ENCODE measurements around the gene MARVELD2.
"Not testable (repeated sequence)": the region's sequence is repeated elsewhere in the genome, so short reads cannot be mapped to it uniquely, and the experiment has no call there.

The MARVELD2 gene

GRCh38 chr5:69435276-69435884 is 20.5 kb downstream of the MARVELD2 start:
- not testable (repeated sequence) for H3K4me1 ChIP-seq (ENCODE audit: control insufficient read depth, low read depth, low read length); H2BK15ac ChIP-seq (replicated peaks; ENCODE audit: low read depth); H3K36me3 ChIP-seq (ENCODE audit: control insufficient read depth, insufficient read depth, low read length); H4K5ac ChIP-seq (ENCODE audit: low read length); DNase-seq; H2AK5ac ChIP-seq (ENCODE audit: low read length); H3K27me3 ChIP-seq (ENCODE audit: insufficient read depth, low read length, poor library complexity); H4K8ac ChIP-seq (ENCODE audit: low read depth, low read length); H3K79me2 ChIP-seq (ENCODE audit: control insufficient read depth, insufficient read depth, low read length); H3K23ac ChIP-seq (ENCODE audit: low read length); H3K18ac ChIP-seq (ENCODE audit: low read length); H3K27ac ChIP-seq (ENCODE audit: low read depth, low read length); H3K9ac ChIP-seq (ENCODE audit: low read length); H2BK5ac ChIP-seq (ENCODE audit: low read length); H3K4me2 ChIP-seq (ENCODE audit: low read length); H3K4me3 ChIP-seq (ENCODE audit: low read length); H3K79me1 ChIP-seq (ENCODE audit: low read length); H2BK120ac ChIP-seq (ENCODE audit: low read depth, low read length); H3K56ac ChIP-seq (ENCODE audit: low read length); H3K4ac ChIP-seq (ENCODE audit: low read depth, low read length)
- no CpG with 5 or more reads among the region's 5 CpGs for WGBS (ENCODE audit: extremely low coverage, insufficient coverage, low lambda C conversion rate)

GRCh38 chr5:69444127-69444754 is 29.3 kb downstream of the MARVELD2 start:
- no peak overlapping the region for H2BK5ac ChIP-seq (ENCODE audit: low read length)
- H3K4ac ChIP-seq (ENCODE audit: low read depth, low read length), result no peak overlapping the region
- DNase-seq, result no peak
- no peaks in the 10 kb centered on the region for H3K36me3 ChIP-seq (ENCODE audit: control insufficient read depth, insufficient read depth, low read length)
- no peak overlapping the region for H3K27ac ChIP-seq (ENCODE audit: low read depth, low read length)
- no peaks in the 10 kb centered on the region for H3K79me1 ChIP-seq (ENCODE audit: low read length)
- H3K27me3 ChIP-seq (ENCODE audit: insufficient read depth, low read length, poor library complexity), result no peaks in the 10 kb centered on the region
- H3K79me2 ChIP-seq (ENCODE audit: control insufficient read depth, insufficient read depth, low read length), result no peaks in the 10 kb centered on the region
- H2BK120ac ChIP-seq (ENCODE audit: low read depth, low read length), result no peak overlapping the region
- no peak overlapping the region for H3K56ac ChIP-seq (ENCODE audit: low read length)
- no peak overlapping the region for H3K4me3 ChIP-seq (ENCODE audit: low read length)
- no peak overlapping the region for H3K18ac ChIP-seq (ENCODE audit: low read length)
- H2AK5ac ChIP-seq (ENCODE audit: low read length), result no peak overlapping the region
- no peak overlapping the region for H3K23ac ChIP-seq (ENCODE audit: low read length)
- no peak overlapping the region for H3K9ac ChIP-seq (ENCODE audit: low read length)
- no peak overlapping the region for H2BK15ac ChIP-seq (replicated peaks; ENCODE audit: low read depth)
- H4K8ac ChIP-seq (ENCODE audit: low read depth, low read length), result no peak overlapping the region
- H4K5ac ChIP-seq (ENCODE audit: low read length), result no peak overlapping the region
- WGBS (ENCODE audit: extremely low coverage, insufficient coverage, low lambda C conversion rate), result no CpG with 5 or more reads among the region's 7 CpGs
- no peak overlapping the region for H3K4me2 ChIP-seq (ENCODE audit: low read length)
- no peaks in the 10 kb centered on the region for H3K4me1 ChIP-seq (ENCODE audit: control insufficient read depth, low read depth, low read length)

- H3K36me3 ChIP-seq (ENCODE audit: control insufficient read depth, insufficient read depth, low read length), result no peaks in the 10 kb centered on the region
Measured at GRCh38 chr5:69449511-69449910, 34.6 kb downstream of the MARVELD2 start.

GRCh38 chr5:69450116-69450515 is 35.2 kb downstream of the MARVELD2 start:
- Histone ChIP-seq H3K79me1 (ENCODE audit: low read length) (no peaks in the 10 kb centered on the region), H2AK5ac (ENCODE audit: low read length) (no peak overlapping the region), H3K23ac (ENCODE audit: low read length) (no peak overlapping the region), H2BK5ac (ENCODE audit: low read length) (no peak overlapping the region), H4K8ac (ENCODE audit: low read depth, low read length) (no peak overlapping the region), H3K4ac (ENCODE audit: low read depth, low read length) (no peak overlapping the region), H3K79me2 (ENCODE audit: control insufficient read depth, insufficient read depth, low read length) (no peaks in the 10 kb centered on the region), H3K4me3 (ENCODE audit: low read length) (no peak overlapping the region), H3K18ac (ENCODE audit: low read length) (no peak overlapping the region), H3K4me1 (ENCODE audit: control insufficient read depth, low read depth, low read length) (no peaks in the 10 kb centered on the region), H2BK15ac (replicated peaks; ENCODE audit: low read depth) (no peak overlapping the region), H3K36me3 (ENCODE audit: control insufficient read depth, insufficient read depth, low read length) (no peaks in the 10 kb centered on the region), H4K5ac (ENCODE audit: low read length) (no peak overlapping the region), H3K9ac (ENCODE audit: low read length) (no peak overlapping the region), H2BK120ac (ENCODE audit: low read depth, low read length) (no peak overlapping the region), H3K56ac (ENCODE audit: low read length) (no peak overlapping the region), H3K27ac (ENCODE audit: low read depth, low read length) (no peak overlapping the region), H3K27me3 (ENCODE audit: insufficient read depth, low read length, poor library complexity) (no peaks in the 10 kb centered on the region), H3K4me2 (ENCODE audit: low read length) (no peak overlapping the region)
- no peak for DNase-seq
- WGBS (ENCODE audit: extremely low coverage, insufficient coverage, low lambda C conversion rate), result no CpG with 5 or more reads among the region's 1 CpG

More at GRCh38 chr5:69449511-69449910, 34.6 kb downstream of the MARVELD2 start:
- Histone ChIP-seq H4K8ac (ENCODE audit: low read depth, low read length) (no peak overlapping the region), H2BK5ac (ENCODE audit: low read length) (no peak overlapping the region), H3K9ac (ENCODE audit: low read length) (no peak overlapping the region), H3K4me1 (ENCODE audit: control insufficient read depth, low read depth, low read length) (no peaks in the 10 kb centered on the region), H4K5ac (ENCODE audit: low read length) (no peak overlapping the region), H2AK5ac (ENCODE audit: low read length) (no peak overlapping the region), H3K79me1 (ENCODE audit: low read length) (no peaks in the 10 kb centered on the region), H3K79me2 (ENCODE audit: control insufficient read depth, insufficient read depth, low read length) (no peaks in the 10 kb centered on the region), H3K4ac (ENCODE audit: low read depth, low read length) (no peak overlapping the region), H3K27me3 (ENCODE audit: insufficient read depth, low read length, poor library complexity) (no peaks in the 10 kb centered on the region), H3K27ac (ENCODE audit: low read depth, low read length) (no peak overlapping the region), H3K4me3 (ENCODE audit: low read length) (no peak overlapping the region), H3K4me2 (ENCODE audit: low read length) (no peak overlapping the region), H2BK15ac (replicated peaks; ENCODE audit: low read depth) (no peak overlapping the region), H3K56ac (ENCODE audit: low read length) (no peak overlapping the region), H3K23ac (ENCODE audit: low read length) (no peak overlapping the region), H3K18ac (ENCODE audit: low read length) (no peak overlapping the region), H2BK120ac (ENCODE audit: low read depth, low read length) (no peak overlapping the region)
- DNase-seq, result no peak
- WGBS (ENCODE audit: extremely low coverage, insufficient coverage, low lambda C conversion rate), result no CpG with 5 or more reads among the region's 8 CpGs

- WGBS (ENCODE audit: extremely low coverage, insufficient coverage, low lambda C conversion rate), result no CpG with 5 or more reads among the region's 8 CpGs
- not testable (repeated sequence) for DNase-seq; H3K79me2 ChIP-seq (ENCODE audit: control insufficient read depth, insufficient read depth, low read length); H3K4ac ChIP-seq (ENCODE audit: low read depth, low read length); H3K18ac ChIP-seq (ENCODE audit: low read length); H3K36me3 ChIP-seq (ENCODE audit: control insufficient read depth, insufficient read depth, low read length); H3K27me3 ChIP-seq (ENCODE audit: insufficient read depth, low read length, poor library complexity); H3K79me1 ChIP-seq (ENCODE audit: low read length); H4K8ac ChIP-seq (ENCODE audit: low read depth, low read length); H3K4me2 ChIP-seq (ENCODE audit: low read length); H4K5ac ChIP-seq (ENCODE audit: low read length); H2AK5ac ChIP-seq (ENCODE audit: low read length); H3K27ac ChIP-seq (ENCODE audit: low read depth, low read length); H2BK5ac ChIP-seq (ENCODE audit: low read length); H2BK120ac ChIP-seq (ENCODE audit: low read depth, low read length); H2BK15ac ChIP-seq (replicated peaks; ENCODE audit: low read depth); H3K4me3 ChIP-seq (ENCODE audit: low read length); H3K56ac ChIP-seq (ENCODE audit: low read length); H3K23ac ChIP-seq (ENCODE audit: low read length); H3K4me1 ChIP-seq (ENCODE audit: control insufficient read depth, low read depth, low read length); H3K9ac ChIP-seq (ENCODE audit: low read length)
Measured at GRCh38 chr5:69450527-69450926, 35.6 kb downstream of the MARVELD2 start.
